MM.1S (cell line): Measurements from ENCODE around the gene CNGB1.

ENCODE experiments used
- DNase-seq: peaks from one replicate; pipeline ENCODE4 v3.0.0-alpha.2; 2015
- H2AFZ ChIP-seq: fragments of 300-600 bp; sonication (generic); 2 replicates; pipeline ENCODE4 v1.6.0; 2016; ENCODE audit warnings: antibody characterized with exemption, low read length
- H3F3A ChIP-seq: fragments of 300-600 bp; sonication (generic); 2 replicates; pipeline ENCODE4 v1.6.1; 2016; ENCODE audit warnings: mild to moderate bottlenecking, antibody characterized with exemption, low read length, moderate library complexity, mixed read lengths; ENCODE audit not compliant: insufficient read depth
- H3K27ac ChIP-seq: fragments of 300-600 bp; sonication (generic); 2 replicates; pipeline ENCODE4 v1.5.1; 2016; ENCODE audit warnings: mild to moderate bottlenecking, low read length
- H3K27me3 ChIP-seq: fragments of 300-600 bp; sonication (generic); replicated peaks from 2 replicates; pipeline ENCODE4 v1.6.0; 2016; ENCODE audit warnings: low read length; ENCODE audit not compliant: insufficient read depth
- H3K36me3 ChIP-seq: fragments of 300-600 bp; sonication (generic); replicated peaks from 2 replicates; pipeline ENCODE4 v1.6.1; 2016; ENCODE audit warnings: mild to moderate bottlenecking, low read length, mixed read lengths; ENCODE audit not compliant: insufficient read depth
- H3K4me1 ChIP-seq: fragments of 300-600 bp; sonication (generic); 2 replicates; pipeline ENCODE4 v1.6.1; 2016; ENCODE audit warnings: low read length, mixed read lengths
- H3K4me2 ChIP-seq: fragments of 300-600 bp; sonication (generic); 2 replicates; pipeline ENCODE4 v1.6.0; 2016; ENCODE audit warnings: low read depth, low read length
- H3K4me3 ChIP-seq: fragments of 300-600 bp; sonication (generic); 2 replicates; pipeline ENCODE4 v1.5.1; 2016; ENCODE audit warnings: low read length, mixed read lengths
- H3K79me2 ChIP-seq: fragments of 300-600 bp; sonication (generic); 2 replicates; pipeline ENCODE4 v1.6.1; 2016; ENCODE audit warnings: mixed run types, low read length, mixed read lengths
- H3K9ac ChIP-seq: fragments of 300-600 bp; sonication (generic); 2 replicates; pipeline ENCODE4 v1.6.1; 2016; ENCODE audit warnings: low read length, mixed read lengths
- H3K9me2 ChIP-seq: fragments of 300-600 bp; sonication (generic); replicated peaks from 2 replicates; pipeline ENCODE4 v1.6.1; 2016; ENCODE audit warnings: mild to moderate bottlenecking, low read length, mixed read lengths; ENCODE audit not compliant: insufficient read depth
- H3K9me3 ChIP-seq: fragments of 300-600 bp; sonication (generic); replicated peaks from 2 replicates; pipeline ENCODE4 v1.6.1; 2016; ENCODE audit warnings: mild to moderate bottlenecking, low read length, mixed read lengths; ENCODE audit not compliant: insufficient read depth
- H4K20me1 ChIP-seq: fragments of 300-600 bp; sonication (generic); 2 replicates; pipeline ENCODE4 v1.6.1; 2016; ENCODE audit warnings: mild to moderate bottlenecking, low read length, moderate library complexity, mixed read lengths; ENCODE audit not compliant: insufficient read depth
- CTCF ChIP-seq: fragments of 300-600 bp; sonication (generic); IDR thresholded peaks from 2 replicates; pipeline ENCODE4 v1.5.1; 2016; ENCODE audit warnings: antibody characterized with exemption, low read length, mixed read lengths
- EZH2 ChIP-seq: fragments of 300-600 bp; sonication (generic); optimal IDR thresholded peaks from 2 replicates; pipeline ENCODE3; 2017; ENCODE audit warnings: low read depth, mild to moderate bottlenecking, antibody characterized with exemption, low read length, mixed read lengths
- EZH2phosphoT487 ChIP-seq: fragments of 300-600 bp; sonication (generic); IDR thresholded peaks from 2 replicates; pipeline ENCODE4 v1.6.1; 2018; ENCODE audit warnings: antibody characterized with exemption, low read length

Gene CNGB1

GRCh38 chr16:57988929-57989328 lies 18.0 kb upstream of the CNGB1 start:
- no peak overlapping the region for H3K9ac ChIP-seq
- H2AFZ ChIP-seq, result no peak overlapping the region

GRCh38 chr16:57987441-57988177 lies 16.7 kb upstream of the CNGB1 start:
- Histone ChIP-seq H3F3A (no peaks in the 10 kb centered on the region), H3K36me3 (no peaks in the 10 kb centered on the region), H3K27ac (no peak overlapping the region), H3K27me3 (no peaks in the 10 kb centered on the region), H3K4me2 (no peak overlapping the region), H3K4me3 (no peak overlapping the region), H3K9ac (no peak overlapping the region), H4K20me1 (no peaks in the 10 kb centered on the region), H3K4me1 (no peaks in the 10 kb centered on the region), H3K79me2 (no peaks in the 10 kb centered on the region), H3K9me2 (no peaks in the 10 kb centered on the region), H3K9me3 (no peaks in the 10 kb centered on the region), H2AFZ (no peak overlapping the region)
- no peak for DNase-seq
- no peak for TF ChIP-seq EZH2phosphoT487
- TF ChIP-seq CTCF, result no peak
- TF ChIP-seq EZH2, result no peak

More at GRCh38 chr16:57988929-57989328, 18.0 kb upstream of the CNGB1 start:
- H3K4me2 ChIP-seq, result no peak overlapping the region
- no peak overlapping the region for H3K27ac ChIP-seq
- no peaks in the 10 kb centered on the region for H3F3A ChIP-seq
- H4K20me1 ChIP-seq, result no peaks in the 10 kb centered on the region
- H3K27me3 ChIP-seq, result no peaks in the 10 kb centered on the region
- no peak for TF ChIP-seq EZH2phosphoT487
- no peak for TF ChIP-seq EZH2
- TF ChIP-seq CTCF, result no peak
- no peak overlapping the region for H3K4me3 ChIP-seq
- DNase-seq, result no peak
- H3K36me3 ChIP-seq, result no peaks in the 10 kb centered on the region
- no peaks in the 10 kb centered on the region for H3K9me2 ChIP-seq
- no peaks in the 10 kb centered on the region for H3K4me1 ChIP-seq
- no peaks in the 10 kb centered on the region for H3K79me2 ChIP-seq
- H3K9me3 ChIP-seq, result no peaks in the 10 kb centered on the region

- Histone ChIP-seq H3K4me3 (no peak overlapping the region), H3F3A (no peaks in the 10 kb centered on the region)
Observed at GRCh38 chr16:57986196-57986595, 15.3 kb upstream of the CNGB1 start.

More at GRCh38 chr16:57986196-57986595, 15.3 kb upstream of the CNGB1 start:
- Histone ChIP-seq H2AFZ (no peak overlapping the region), H3K4me2 (no peak overlapping the region), H3K27me3 (no peaks in the 10 kb centered on the region), H3K9me3 (no peaks in the 10 kb centered on the region), H3K9ac (no peak overlapping the region), H4K20me1 (no peaks in the 10 kb centered on the region), H3K36me3 (no peaks in the 10 kb centered on the region), H3K4me1 (no peaks in the 10 kb centered on the region), H3K79me2 (no peaks in the 10 kb centered on the region), H3K27ac (no peak overlapping the region), H3K9me2 (no peaks in the 10 kb centered on the region)
- DNase-seq, result no peak
- TF ChIP-seq EZH2, result no peak
